ENCODE results near the gene PITX1.

Gene PITX1

DNA sequence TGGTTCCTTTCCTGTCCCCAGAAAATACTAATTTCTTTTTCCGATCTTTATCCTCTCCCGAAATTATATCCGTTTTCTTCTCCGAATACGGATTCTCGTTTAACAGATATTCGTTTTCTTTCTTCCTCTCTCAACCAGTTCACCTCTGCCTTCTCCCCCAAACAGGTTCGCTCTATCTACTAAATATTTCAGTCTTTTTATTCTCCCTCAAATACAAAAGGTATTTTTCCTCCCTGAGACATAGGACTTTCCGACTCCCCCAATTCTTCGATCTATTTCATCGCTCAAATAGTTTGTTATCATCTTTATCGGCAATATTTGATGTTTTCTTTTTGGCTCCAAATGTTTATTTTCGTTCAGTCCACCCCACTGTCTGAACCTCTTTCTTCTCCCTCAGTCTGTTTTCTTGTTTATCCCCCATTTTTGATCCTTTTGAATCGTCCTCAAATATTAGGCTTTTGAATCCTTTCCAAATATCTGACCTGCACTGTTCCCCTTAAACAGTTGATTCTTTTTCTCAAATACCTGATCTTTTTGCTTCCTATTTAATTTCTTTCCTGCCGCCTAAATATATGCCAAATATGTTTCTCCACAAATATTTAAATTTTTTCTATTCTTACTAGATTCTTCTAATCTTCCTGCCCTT is 4.4 kb downstream of the PITX1 start:
- DNase-seq (ENCODE audit: low spot score) (no peak), FAIRE-seq (no peak)

- DNase-seq (ENCODE audit: low spot score) (no peak), FAIRE-seq (no peak)
These were observed 5.1 kb downstream of the PITX1 start for GRCh38 chr5:135028791-135029476.

DNA sequence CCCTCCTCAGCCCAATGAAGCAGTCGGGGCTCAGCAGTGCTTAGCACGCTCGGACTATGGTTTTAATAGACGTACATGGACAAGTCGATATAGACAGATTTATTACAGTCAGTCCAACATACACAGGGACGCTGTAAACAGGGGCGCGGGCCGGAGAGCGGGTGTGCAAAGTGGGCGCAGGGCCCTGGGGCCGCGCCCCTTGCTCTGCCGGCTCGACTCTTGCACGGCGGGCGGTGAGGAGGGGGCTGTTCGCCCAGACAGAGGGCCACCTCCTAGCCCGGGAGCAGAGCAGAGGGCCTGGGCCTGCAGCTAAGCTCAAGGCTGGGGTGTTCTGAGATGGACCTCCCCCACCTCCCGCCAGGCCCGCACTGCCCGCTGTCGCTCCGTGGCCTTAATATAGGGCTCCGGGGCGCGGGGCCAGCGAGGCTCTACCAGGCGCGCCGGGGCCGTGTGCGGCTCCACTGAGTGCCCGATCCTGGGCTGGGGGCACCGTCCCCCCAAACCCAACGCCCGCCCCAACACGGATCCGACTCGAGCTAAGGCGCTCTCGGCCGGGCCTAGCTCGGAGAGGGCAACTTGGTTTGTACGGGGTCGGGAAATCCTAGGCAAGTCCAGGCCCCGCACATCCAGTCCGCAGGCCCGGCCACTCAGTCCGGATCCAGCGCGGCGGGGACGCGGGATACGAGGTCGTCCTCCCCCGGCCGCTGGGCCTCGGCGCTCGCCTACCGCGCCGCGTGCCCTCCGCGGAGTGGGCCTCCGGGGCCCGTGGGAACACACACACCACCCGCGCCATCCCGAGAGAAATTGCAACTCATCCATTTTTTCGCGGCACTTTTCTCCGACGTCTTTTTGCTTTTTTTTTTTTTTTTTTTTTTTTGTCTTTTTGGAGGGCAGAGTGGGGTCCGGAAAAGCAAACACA is 6.1 kb downstream of the PITX1 start:
- FAIRE-seq (no peak), DNase-seq (ENCODE audit: low spot score) (no peak)

DNA sequence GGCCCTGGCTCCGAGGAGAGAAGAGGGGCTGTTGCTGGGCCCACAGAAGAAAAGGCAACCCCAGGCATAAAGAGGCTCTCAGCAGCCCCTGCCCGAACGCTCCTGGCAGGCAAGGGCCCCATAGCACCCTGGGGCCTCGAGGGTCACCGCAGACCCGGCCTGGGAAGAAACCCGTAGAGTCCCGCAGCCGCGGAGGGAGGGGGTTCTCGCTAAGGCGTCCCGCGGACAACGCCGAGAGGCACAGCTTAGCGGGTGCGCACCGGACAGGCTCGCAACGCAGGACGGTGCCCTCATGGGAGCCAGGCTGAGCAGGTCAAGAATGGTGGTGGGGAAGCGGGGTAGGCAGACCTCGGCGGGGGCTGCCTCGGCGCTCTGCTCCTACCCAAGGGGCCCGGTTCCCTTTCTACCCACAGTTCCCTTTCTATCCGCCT is 6.7 kb downstream of the PITX1 start:
- FAIRE-seq (no peak), DNase-seq (ENCODE audit: low spot score) (no peak)

DNA sequence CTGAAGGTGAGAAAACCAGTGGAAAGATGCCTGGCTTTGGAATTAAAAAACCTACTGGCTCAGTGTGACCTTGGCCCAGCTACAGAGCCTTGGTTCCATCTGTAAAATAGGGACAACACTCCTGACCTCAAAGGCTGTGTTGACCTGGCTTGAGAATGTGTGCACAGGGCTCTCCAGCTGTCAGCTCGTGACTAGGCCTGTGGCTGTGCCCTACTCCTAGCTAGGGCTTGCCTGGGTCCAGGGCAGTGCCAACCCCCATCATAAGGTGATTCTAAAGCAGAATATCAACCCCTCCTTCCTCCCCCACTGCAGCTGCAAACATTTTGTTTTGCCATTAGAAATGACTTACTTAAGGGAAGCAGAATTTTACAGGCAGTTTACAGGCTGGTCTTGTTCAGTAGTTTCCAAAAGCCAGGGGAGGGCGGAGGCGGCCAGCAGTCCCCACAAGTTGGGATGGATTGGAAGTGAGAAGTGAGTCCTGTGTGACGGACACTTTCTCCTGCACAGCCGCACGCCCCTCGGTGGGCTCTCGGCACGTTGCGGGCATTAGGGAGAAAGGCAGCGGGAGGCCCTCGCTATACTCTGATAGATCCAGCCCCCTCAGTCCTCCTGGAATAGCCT is 7.3 kb downstream of the PITX1 start:
- no peak for DNase-seq (ENCODE audit: low spot score)
- FAIRE-seq, result no peak

GRCh38 chr5:135025730-135026644 is 8.0 kb downstream of the PITX1 start:
- DNase-seq (ENCODE audit: low spot score) (no peak), FAIRE-seq (no peak)

GRCh38 chr5:135024956-135025729 is 8.9 kb downstream of the PITX1 start:
- FAIRE-seq (no peak), DNase-seq (ENCODE audit: low spot score) (peak; percentile 37)

DNA sequence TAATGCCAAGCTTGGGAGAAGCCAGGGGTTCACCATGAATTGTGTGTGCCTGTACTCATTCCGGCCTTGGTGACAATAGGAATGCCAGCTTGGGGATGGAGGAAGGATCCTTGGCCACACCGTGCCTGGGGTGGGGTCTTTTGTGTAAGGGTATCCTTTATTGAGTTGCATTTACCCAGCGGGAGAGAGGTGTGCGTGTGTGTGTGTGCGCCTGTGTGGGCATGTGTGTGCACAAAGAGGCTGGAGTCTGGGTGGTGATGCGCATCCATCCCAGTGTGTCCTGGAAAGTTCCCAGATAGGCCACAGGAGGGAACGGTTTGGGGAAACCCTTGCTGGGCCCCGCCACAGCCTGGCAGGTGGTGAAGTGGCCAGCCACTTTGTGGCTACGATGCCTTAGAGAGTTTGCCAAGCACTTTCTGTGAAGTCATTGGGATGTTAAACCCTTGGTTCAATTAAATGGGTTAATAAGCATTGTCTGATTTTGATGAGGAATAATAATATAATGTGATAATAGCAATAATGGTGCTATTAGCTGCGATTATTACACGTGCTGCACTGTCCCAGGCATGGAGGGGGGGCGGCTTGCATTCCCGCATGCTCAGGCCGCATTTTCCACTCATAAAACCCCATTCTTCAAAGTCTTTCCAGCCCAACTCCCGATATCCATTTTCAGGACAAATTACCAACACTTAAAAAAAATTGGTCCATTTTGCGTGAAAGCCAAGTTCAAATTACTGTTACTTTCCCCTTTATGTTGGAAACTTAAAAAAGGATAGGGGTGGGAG is 13.7 kb downstream of the PITX1 start:
- DNase-seq (ENCODE audit: low spot score), result no peak
- no peak for FAIRE-seq

GRCh38 chr5:135019314-135019713 is 14.7 kb downstream of the PITX1 start:
- DNase-seq (ENCODE audit: low spot score) (no peak), FAIRE-seq (no peak)

DNA sequence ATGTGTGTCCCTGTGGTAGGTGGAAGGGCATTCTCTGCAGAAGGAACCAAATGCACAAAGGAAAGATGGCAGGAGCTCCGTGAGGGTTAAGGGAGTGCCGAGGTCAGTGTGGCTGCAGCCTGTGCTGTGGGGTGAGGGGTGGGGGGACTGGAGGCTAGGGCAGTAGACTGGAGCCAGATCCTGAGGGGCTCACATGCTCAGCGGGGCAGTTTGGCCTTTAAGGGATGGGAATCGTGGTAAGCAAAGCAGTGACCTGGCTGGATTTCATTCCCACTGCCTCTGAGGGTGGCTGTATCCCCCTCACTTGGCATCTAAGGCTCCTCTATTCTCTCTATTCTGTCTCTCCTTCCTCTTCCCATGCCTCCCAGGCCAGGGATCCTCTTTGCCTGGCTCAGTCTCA is 15.6 kb downstream of the PITX1 start:
- FAIRE-seq (no peak), DNase-seq (ENCODE audit: low spot score) (no peak)

GRCh38 chr5:135016861-135017290 is 17.2 kb downstream of the PITX1 start:
- FAIRE-seq, result no peak

DNA sequence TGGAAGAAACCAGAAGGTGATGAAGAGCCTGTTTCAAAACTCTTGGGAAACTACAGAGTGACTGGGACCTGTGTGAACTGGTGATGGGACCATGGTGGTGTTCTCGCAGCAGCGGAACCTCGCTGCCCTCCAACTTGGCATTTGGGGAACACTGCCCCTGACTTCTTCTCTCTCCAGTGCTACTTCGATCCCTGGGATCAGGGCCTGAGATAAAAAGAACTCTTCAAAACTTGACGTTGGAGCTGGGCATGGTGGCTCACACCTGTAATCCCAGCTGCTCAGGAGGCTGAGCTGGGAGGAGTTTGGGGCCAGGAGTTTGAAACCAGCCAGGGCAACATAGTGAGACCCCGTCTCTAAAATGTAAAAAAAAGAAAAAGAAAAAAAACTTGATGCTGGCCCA is 18.1 kb downstream of the PITX1 start:
- DNase-seq (ENCODE audit: low spot score), result no peak
- no peak for FAIRE-seq

More at GRCh38 chr5:135016861-135017290, 17.2 kb downstream of the PITX1 start:
- DNase-seq (ENCODE audit: low spot score), result no peak

- no peak for DNase-seq (ENCODE audit: low spot score)
- no peak for FAIRE-seq
These were observed 20.0 kb downstream of the PITX1 start for GRCh38 chr5:135013947-135014570.

DNA sequence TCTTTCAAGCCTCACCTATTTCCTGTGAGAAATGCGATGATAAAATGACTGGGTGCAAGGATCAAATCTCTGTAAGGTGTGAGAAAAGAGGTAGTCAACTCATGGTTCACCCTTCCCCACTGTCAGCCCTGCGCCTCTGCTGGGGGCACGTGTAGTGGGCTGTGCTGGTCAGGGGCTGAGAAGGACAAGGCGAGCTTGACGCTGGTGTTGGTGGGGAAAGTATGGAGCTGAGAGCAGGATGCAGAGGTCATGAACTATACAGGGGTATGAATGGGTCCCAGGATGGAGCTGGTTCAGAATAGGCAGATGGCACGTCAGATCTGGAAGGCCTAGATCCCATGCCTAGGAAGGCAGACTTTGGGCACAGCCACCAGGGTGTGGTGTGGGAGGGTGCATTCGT is 20.6 kb downstream of the PITX1 start:
- no peak for FAIRE-seq
- no peak for DNase-seq (ENCODE audit: low spot score)

DNA sequence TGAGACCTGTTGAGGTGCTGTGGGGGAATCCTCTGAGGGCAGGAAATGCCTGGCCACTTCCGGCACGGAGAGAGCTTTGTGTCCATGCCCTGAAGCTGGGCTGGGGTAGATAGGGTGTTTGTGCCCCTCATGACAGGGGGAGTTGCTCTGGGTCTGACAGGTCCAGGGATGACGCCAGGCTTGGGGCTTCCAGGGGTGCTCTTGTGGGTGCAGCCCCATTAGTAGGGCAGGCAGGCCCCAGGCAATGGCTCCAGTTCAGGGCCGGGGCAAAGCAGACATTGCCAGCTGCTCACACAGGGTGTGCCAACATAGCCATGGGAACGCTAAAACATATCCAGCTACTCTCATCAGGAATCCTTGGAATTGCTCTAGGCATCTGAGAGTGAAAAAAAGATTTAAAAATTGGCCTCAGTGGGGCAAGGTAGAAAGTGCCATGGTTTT is 21.1 kb downstream of the PITX1 start:
- no peak for FAIRE-seq
- no peak for DNase-seq (ENCODE audit: low spot score)

DNA sequence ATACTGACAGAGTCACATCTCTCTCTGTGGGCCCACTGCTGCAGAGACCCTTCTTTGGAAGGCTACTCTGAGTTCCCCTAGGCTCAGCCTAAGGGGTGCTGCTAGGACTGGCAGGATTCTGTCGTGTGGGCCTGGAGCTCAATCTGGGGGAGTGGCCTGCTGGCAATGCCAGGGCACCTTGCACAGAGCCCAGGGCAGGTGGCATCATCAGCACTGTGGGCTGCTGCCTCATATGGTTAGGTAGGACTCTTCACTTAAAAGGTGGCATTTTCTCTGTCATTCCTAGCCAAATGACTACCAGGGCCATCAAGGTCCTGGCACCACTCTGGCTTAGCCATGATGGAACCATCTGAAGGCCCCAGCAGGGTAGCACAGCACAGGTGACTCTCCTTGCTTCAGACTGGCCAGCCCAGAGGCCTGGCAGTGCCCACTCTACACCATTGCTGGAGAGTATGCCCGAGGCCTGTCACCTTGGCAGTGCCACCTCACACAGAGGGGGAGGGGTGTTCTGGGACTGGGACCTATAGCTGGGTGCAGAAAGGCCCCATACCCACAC is 21.9 kb downstream of the PITX1 start:
- FAIRE-seq (no peak), DNase-seq (ENCODE audit: low spot score) (no peak)

- DNase-seq (ENCODE audit: low spot score) (no peak), FAIRE-seq (no peak)
These were observed 22.5 kb downstream of the PITX1 start for GRCh38 chr5:135011355-135012032.

Data from RCC 7860 (cell line).